HepG2 (cell line): ENCODE results near the gene GALC. TPM values are rescaled to one million over a fixed set of nuclear protein-coding genes. Genes with fewer than 3 reads are reported as not detected.

ENCODE experiments used
- ATAC-seq: fragments of 200-7000 bp; cut with Tn5 transposase; 3 replicates; pipeline ENCODE4 v1.9.1; 2020; ENCODE audit warnings: mild to moderate bottlenecking, moderate library complexity
- BruUV-seq: library from RNA; stranded (reverse); fragments of 400-500 nt; replicated peaks from 2 replicates; lab custom pipeline; 2021; lab: Mats Ljungman, UMichigan
- CTCF ChIA-PET: fragments of 300-600 bp; formaldehyde crosslinking; extraction: SDS; loops from one replicate; lab custom pipeline; 2021; ENCODE audit warnings: low total read pairs, inconsistent platforms, low intra/inter-chr PET ratio; lab: Yijun Ruan, JAX
- POLR2A ChIA-PET: fragments of 350-600 bp; sonication (Branson Sonifier 250); formaldehyde crosslinking; loops from one replicate; lab custom pipeline; 2020; ENCODE audit warnings: antibody characterized with exemption, inconsistent platforms; lab: Yijun Ruan, JAX
- DNase-seq: peaks from one replicate; pipeline ENCODE4 v3.0.0-alpha.2; 2015; ENCODE audit warnings: low spot score
- FAIRE-seq: peaks from 3 replicates; lab custom pipeline; 2011; peaks lifted over from hg19 to GRCh38; lab: Jason Lieb, UNC
- H2AFZ ChIP-seq: one replicate; pipeline ENCODE4 v1.6.1; 2011; ENCODE audit warnings: low read length, inconsistent platforms
- H3K27ac ChIP-seq: fragments of 300-600 bp; 3 replicates; pipeline ENCODE4 v1.8.0; 2011; ENCODE audit warnings: mixed run types, mild to moderate bottlenecking, mixed read lengths, low read length, inconsistent platforms; ENCODE audit not compliant: insufficient read depth; ENCODE audit errors: extremely low read length
- H3K27me3 ChIP-seq, 2 experiments: fragments of 200-600 bp in 1 of 2; 2 replicates in 1 of 2; 3 replicates in 1 of 2; pipeline versions ENCODE4 v1.6.0 to v1.8.0; 2011; ENCODE audit warnings: low read length in 2 of 2, mild to moderate bottlenecking in 2 of 2, moderate library complexity in 2 of 2, inconsistent platforms in 1 of 2; ENCODE audit not compliant: insufficient read depth in 2 of 2, control insufficient read depth in 1 of 2
- H3K36me3 ChIP-seq, 2 experiments: fragments of 200-600 bp in 1 of 2; replicated peaks in 1 of 2; 2 replicates in 1 of 2; 3 replicates in 1 of 2; pipeline versions ENCODE4 v1.5.1 to v1.8.0; 2011; ENCODE audit warnings: low read length in 2 of 2, inconsistent platforms in 1 of 2; ENCODE audit not compliant: insufficient read depth in 2 of 2, control insufficient read depth in 1 of 2
- H3K4me1 ChIP-seq: 2 replicates; pipeline ENCODE4 v1.5.1; 2012; ENCODE audit warnings: low read length, inconsistent platforms; ENCODE audit not compliant: insufficient read depth
- H3K4me2 ChIP-seq: 2 replicates; pipeline ENCODE4 v1.6.0; 2011; ENCODE audit warnings: low read depth, low read length, inconsistent platforms
- H3K4me3 ChIP-seq, 3 experiments: fragments of 200-600 bp in 1 of 3; sonication (generic), shearing (Covaris generic) in 1 of 3; replicated peaks in 1 of 3; 2 replicates each; pipeline ENCODE4 v1.5.1; 2011 to 2016; ENCODE audit warnings: low read length in 3 of 3, inconsistent platforms in 2 of 3, low read depth in 2 of 3, mild to moderate bottlenecking in 2 of 3, control low read depth in 1 of 3, mixed read lengths in 1 of 3; ENCODE audit not compliant: insufficient read depth in 1 of 3
- H3K79me2 ChIP-seq: one replicate; pipeline ENCODE4 v1.6.1; 2011; ENCODE audit warnings: low read length, inconsistent platforms; ENCODE audit not compliant: insufficient read depth
- H3K9ac ChIP-seq: 2 replicates; pipeline ENCODE4 v1.6.0; 2011; ENCODE audit warnings: mild to moderate bottlenecking, low read depth, low read length, inconsistent platforms; ENCODE audit not compliant: insufficient read depth
- H3K9me3 ChIP-seq: 2 replicates; pipeline ENCODE4 v1.5.1; 2012; ENCODE audit warnings: mild to moderate bottlenecking, low read length
- H4K20me1 ChIP-seq: 2 replicates; pipeline ENCODE4 v1.6.0; 2011; ENCODE audit warnings: inconsistent platforms, mild to moderate bottlenecking, low read length, moderate library complexity; ENCODE audit not compliant: insufficient read depth
- WGBS: methylation state at CpG from one replicate; pipeline ENCODE4 v1.1.6; 2017; ENCODE audit warnings: low lambda C conversion rate; 5-methylcytosine and 5-hydroxymethylcytosine counted together
- in situ Hi-C: cut with HindIII; loops from 2 replicates; pipeline ENCODE4 v1.10.0; 2017; ENCODE audit warnings: low pct_unique_long_range_greater_than_20kb; ENCODE audit not compliant: extremely low pct_ligation_motif_present
- intact Hi-C: fragments of 100-400 bp; cut with micrococcal nuclease; formaldehyde crosslinking; loops from one replicate; pipeline ENCODE4 v1.10.0; 2022; ENCODE audit not compliant: unreplicated experiment
- polyA plus RNA-seq, 8 experiments: library from polyadenylated mRNA; depleted of rRNA in 3 of 8; stranded (reverse) in 7 of 8; unstranded in 1 of 8; fragments of >200 nt; fragmentation: Illumina TruSeq in 4 of 8; extraction: Trizol in 4 of 8; gene quantifications; 2 replicates each; pipeline versions ENCODE4 v1.2.1 to v1.2.3, GENCODE V29; 2011 to 2016; ENCODE audit warnings: low read depth in 4 of 8, missing spikeins in 1 of 8, mixed read lengths in 1 of 8; ENCODE audit not compliant: insufficient read depth in 1 of 8
- total RNA-seq, 5 experiments: library from RNA; depleted of rRNA; stranded (reverse); fragments of >200 nt; fragmentation: Illumina TruSeq; extraction: Trizol; gene quantifications; 2 replicates each; pipeline ENCODE4 v1.2.3, GENCODE V29; 2016; ENCODE audit warnings: low read depth in 1 of 5
- TF ChIP-seq, protein P1 (sequence below): sonication (generic); formaldehyde crosslinking; IDR thresholded peaks from 2 replicates; pipeline ENCODE4 v1.5.0; 2020; ENCODE audit warnings: mild to moderate bottlenecking, missing genetic modification reagents
- TF ChIP-seq, protein P2 (sequence below): IDR thresholded peaks from 2 replicates; pipeline ENCODE4 v1.4.0; 2020; ENCODE audit warnings: mild to moderate bottlenecking, missing genetic modification reagents

Gene GALC
- total and polyA plus RNA-seq, 2 of the 13 experiments (the other 11 are each of a cell fraction or from before 2014, with no cell fraction given), result not detected

- WGBS, result 48% methylated on average over 4 of the region's 4 CpGs
- H3K27me3 ChIP-seq, result no peaks in the 10 kb centered on the region
- no peaks in the 10 kb centered on the region for H3K36me3 ChIP-seq
- no peak overlapping the region for H3K4me3 ChIP-seq
- DNase-seq, result no peak
- peak; percentile 12 for FAIRE-seq
- ChIA-PET POLR2A (no interaction called here), CTCF (no interaction called here)
- H3K27ac ChIP-seq, result no peak overlapping the region
- no peaks in the 10 kb centered on the region for H4K20me1 ChIP-seq
- in situ Hi-C loops (no loop called here), intact Hi-C loops (no loop called here)
- no TSS peak for BruUV-seq
- ATAC-seq, result no peak
- H3K9me3 ChIP-seq, result no peaks in the 10 kb centered on the region
- H3K4me2 ChIP-seq, result no peak overlapping the region
- H3K4me1 ChIP-seq, result peaks cover 21% of the 10 kb centered on the region
- TF ChIP-seq, protein P1, sequence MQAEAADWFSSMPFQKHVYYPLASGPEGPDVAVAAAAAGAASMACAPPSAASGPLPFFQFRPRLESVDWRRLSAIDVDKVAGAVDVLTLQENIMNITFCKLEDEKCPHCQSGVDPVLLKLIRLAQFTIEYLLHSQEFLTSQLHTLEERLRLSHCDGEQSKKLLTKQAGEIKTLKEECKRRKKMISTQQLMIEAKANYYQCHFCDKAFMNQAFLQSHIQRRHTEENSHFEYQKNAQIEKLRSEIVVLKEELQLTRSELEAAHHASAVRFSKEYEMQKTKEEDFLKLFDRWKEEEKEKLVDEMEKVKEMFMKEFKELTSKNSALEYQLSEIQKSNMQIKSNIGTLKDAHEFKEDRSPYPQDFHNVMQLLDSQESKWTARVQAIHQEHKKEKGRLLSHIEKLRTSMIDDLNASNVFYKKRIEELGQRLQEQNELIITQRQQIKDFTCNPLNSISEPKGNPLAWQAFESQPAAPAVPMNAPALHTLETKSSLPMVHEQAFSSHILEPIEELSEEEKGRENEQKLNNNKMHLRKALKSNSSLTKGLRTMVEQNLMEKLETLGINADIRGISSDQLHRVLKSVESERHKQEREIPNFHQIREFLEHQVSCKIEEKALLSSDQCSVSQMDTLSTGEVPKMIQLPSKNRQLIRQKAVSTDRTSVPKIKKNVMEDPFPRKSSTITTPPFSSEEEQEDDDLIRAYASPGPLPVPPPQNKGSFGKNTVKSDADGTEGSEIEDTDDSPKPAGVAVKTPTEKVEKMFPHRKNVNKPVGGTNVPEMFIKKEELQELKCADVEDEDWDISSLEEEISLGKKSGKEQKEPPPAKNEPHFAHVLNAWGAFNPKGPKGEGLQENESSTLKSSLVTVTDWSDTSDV, result no peak
- TF ChIP-seq, protein P2, sequence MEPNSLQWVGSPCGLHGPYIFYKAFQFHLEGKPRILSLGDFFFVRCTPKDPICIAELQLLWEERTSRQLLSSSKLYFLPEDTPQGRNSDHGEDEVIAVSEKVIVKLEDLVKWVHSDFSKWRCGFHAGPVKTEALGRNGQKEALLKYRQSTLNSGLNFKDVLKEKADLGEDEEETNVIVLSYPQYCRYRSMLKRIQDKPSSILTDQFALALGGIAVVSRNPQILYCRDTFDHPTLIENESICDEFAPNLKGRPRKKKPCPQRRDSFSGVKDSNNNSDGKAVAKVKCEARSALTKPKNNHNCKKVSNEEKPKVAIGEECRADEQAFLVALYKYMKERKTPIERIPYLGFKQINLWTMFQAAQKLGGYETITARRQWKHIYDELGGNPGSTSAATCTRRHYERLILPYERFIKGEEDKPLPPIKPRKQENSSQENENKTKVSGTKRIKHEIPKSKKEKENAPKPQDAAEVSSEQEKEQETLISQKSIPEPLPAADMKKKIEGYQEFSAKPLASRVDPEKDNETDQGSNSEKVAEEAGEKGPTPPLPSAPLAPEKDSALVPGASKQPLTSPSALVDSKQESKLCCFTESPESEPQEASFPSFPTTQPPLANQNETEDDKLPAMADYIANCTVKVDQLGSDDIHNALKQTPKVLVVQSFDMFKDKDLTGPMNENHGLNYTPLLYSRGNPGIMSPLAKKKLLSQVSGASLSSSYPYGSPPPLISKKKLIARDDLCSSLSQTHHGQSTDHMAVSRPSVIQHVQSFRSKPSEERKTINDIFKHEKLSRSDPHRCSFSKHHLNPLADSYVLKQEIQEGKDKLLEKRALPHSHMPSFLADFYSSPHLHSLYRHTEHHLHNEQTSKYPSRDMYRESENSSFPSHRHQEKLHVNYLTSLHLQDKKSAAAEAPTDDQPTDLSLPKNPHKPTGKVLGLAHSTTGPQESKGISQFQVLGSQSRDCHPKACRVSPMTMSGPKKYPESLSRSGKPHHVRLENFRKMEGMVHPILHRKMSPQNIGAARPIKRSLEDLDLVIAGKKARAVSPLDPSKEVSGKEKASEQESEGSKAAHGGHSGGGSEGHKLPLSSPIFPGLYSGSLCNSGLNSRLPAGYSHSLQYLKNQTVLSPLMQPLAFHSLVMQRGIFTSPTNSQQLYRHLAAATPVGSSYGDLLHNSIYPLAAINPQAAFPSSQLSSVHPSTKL, result peak; percentile 55; the same call in 1 of the 2 replicates
- no peaks in the 10 kb centered on the region for H3K79me2 ChIP-seq
- no peak overlapping the region for H3K9ac ChIP-seq
- H2AFZ ChIP-seq, result no peak overlapping the region
Measured at GRCh38 chr14:87990682-87991081, 2.3 kb downstream of the GALC start.
